Amniotic stem cell (primary cell): ENCODE data around the gene SBF2.
"Not testable (repeated sequence)": the region's sequence is repeated elsewhere in the genome, so short reads cannot be mapped to it uniquely, and the experiment has no call there.

Source experiments
- DNase-seq: peaks from one replicate; lab custom pipeline; 2025; lab: John Stamatoyannopoulos, UW

The SBF2 gene

DNA sequence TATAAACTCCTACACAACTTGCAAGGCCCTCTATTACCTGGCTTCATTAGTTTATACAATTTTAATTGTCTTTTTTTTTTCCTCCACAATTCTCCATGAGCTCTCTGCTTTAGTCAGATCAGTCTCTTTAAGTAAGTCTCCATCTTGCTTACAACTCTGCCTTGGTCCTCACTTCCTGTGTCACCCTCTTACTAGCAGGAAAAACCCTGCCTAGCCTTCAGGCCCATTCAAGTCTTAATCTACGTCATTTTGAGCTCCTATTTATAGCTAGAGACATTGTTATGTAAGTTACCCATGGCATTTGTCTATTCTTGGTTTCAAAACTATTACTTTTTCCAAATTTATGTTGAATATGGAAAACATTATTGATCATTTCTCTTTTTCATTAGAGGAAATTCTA lies 177.4 kb downstream of the SBF2 start:
- no peak for DNase-seq

DNA sequence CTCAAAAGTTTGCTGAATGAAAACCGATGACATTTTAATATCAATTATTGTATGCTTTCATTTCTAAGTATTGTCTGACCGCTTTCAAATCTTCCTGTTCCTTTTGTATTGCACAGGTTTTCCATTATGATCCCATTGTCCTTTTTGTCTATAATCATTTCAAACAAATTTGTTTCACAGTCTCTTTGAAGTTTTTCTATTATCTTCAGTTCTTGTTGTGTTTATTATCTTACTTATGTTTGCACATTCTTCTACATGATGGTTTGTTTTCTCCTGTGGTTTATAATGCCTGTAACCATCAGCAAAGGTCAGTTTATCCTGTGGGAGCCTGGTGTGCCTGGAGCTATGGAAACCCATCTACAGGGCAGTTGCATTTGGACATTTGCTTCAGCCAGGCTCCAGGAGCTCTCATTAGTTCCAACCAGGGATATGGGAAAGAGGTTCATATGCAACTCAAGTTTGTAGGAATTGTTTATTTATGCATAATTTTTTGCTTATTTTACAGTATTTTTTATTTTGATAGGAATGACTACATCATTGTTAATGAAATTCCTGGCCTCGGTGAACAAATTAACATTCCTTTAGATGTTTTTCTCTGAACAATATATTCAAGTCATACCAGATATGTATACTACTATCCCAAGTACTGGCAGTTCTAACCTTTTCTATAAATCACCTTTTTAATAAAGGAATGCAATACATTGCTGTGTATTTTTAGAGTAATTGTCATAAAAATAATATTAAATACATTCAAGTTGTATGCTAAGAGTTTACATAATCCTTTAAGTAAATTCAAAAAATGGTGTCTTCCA lies 179.2 kb downstream of the SBF2 start:
- DNase-seq: no peak

GRCh38 chr11:10113852-10114251 lies 180.2 kb downstream of the SBF2 start:
- no peak for DNase-seq

DNA sequence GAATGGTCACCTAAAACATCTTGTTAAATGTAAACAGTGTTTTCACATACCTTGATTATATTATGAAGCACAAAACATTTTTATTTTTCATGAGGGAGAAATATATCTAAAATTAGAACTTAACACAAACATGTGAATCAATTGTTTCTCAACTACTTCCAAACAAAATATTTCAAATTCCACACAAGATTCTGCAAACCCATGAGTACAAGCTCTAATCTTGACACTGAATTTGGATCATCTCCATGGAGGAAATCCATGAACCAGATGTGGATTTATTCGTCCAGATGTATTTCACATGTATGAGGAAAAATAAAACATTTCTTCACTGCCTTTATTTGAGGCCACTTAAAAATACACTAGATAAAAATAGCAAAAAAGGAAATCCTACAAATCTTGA lies 184.2 kb downstream of the SBF2 start:
- DNase-seq: no peak

- DNase-seq: no peak
Observed at GRCh38 chr11:10108915-10109680, 184.9 kb downstream of the SBF2 start.

GRCh38 chr11:10107497-10107896 lies 186.5 kb downstream of the SBF2 start:
- no peak for DNase-seq

DNA sequence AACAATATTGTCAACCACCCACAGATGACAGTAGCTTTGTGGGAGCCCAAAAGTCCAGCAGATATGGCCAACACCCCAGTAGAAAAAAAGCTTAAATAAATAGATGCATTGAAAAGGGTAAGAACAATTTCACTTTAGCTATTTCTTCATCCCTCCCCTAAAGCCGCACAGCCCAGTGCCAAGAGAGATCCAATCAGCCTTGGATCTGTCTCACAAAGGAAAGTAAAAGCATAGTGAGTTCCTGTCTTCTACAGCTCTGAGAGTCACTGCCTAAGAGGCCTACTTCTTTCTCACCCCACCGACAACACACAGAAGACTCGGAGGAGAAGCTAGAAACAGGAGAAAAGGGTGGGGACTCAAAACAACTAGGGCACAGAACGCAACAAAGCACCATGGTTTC lies 196.4 kb downstream of the SBF2 start:
- no peak for DNase-seq

DNA sequence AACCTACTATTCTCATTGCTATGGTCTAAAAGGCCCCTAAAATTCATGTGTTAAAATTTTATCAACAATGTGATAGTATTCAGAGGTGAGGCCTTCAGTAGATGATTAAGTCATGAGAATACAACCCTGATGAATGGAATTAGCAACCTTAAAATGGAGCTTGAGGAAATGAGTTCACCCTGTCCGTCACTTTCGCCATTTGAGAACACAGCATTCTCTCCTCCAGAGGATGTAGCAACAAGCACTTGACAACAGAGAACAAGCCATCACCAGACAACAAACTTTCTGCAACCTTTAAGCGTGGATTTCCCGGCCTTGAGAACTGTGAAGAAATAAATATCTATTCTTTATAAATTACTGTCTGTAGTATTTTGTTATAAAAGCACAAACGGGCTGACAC lies 197.0 kb downstream of the SBF2 start:
- DNase-seq: no peak

DNA sequence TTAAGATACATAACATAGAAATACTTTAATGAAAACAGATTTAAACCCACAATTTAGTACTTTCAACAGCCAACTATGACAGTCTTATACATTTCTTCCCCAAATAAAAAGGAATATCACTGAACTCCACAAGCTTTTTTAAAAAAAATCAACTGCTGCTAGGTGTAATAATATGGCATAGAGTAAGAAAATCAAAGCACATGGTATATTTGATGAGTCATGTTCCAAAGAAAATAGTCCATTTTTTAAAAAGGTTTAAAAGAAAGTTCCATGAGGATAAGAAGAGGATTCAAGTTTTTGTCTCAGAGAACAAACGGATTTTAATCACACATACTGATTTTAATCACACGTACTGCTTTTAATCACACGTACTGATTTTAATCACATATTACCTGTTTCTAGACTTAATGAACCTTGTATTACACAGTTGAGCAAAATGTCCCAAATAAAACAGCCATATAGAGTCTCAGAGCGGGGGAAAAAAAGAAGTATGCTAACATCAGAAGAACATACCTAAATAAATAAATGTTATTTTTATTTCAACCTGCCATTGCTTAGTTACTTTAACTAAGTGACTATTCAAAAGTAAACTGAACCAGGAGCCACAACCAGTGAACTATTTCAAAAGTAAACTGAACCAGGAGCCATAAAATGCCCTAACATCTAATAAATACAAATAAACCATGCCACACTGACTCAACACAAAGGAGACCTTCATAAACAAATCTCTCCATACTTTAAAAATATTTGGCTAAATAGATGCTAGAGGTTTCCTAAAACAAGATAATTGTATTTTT lies 198.4 kb downstream of the SBF2 start:
- DNase-seq: no peak

GRCh38 chr11:10092426-10092825 lies 201.6 kb downstream of the SBF2 start:
- DNase-seq: no peak

DNA sequence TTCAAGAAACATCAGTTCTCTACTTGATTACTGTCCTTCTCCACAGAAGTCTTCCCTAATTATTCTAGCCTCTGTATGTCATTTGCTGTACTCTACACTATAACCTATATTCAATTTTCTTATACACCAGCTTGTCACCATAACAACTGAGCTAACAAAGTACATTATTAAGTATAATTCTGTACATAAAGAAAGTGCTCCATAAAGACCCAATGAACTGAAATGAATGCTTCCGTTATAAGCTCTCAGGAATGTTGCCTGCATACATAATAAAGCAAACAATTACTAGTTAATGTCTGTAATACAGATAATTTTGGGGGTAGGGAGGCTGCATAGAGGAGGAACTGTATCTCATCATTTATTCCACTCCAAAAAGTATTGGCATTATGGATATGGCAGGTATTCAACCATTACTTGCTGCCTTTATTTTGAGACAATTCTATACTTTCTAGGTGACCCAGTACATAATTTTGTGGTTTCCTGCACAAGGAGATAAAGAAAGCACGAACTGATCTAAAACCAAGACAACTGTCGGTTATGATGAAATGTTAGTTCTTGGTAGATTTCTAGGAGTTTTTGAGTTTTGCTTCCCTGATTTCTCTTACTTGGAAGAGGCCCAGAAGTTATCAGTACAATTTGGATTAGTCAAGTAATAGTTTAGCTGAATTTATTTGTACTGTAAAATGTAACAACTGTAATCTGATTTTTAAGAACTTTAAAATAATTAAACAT lies 202.5 kb downstream of the SBF2 start:
- DNase-seq: no peak

DNA sequence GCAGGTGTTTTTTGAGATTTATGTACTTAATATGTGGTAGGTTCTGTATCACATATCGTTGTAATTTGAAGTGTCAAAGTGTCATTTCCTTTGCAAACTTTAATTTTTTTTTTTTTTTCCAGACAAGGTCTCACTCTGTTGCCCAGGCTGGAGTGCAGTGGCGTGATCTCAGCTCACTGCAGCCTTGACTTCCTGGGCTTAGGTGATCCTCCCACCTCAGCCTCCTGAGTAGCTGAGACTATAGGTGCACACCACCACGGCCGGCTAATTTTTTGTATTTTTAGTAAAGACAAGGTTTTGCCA lies 206.1 kb downstream of the SBF2 start:
- not testable (repeated sequence) for DNase-seq

- DNase-seq: no peak
Observed at GRCh38 chr11:10087186-10087922, 206.7 kb downstream of the SBF2 start.

- DNase-seq: no peak
Observed at GRCh38 chr11:10080138-10080537, 213.9 kb downstream of the SBF2 start.

- no peak for DNase-seq
Observed at GRCh38 chr11:10076458-10077141, 217.4 kb downstream of the SBF2 start.

- no peak for DNase-seq
Observed at GRCh38 chr11:10075141-10075540, 218.9 kb downstream of the SBF2 start.

DNA sequence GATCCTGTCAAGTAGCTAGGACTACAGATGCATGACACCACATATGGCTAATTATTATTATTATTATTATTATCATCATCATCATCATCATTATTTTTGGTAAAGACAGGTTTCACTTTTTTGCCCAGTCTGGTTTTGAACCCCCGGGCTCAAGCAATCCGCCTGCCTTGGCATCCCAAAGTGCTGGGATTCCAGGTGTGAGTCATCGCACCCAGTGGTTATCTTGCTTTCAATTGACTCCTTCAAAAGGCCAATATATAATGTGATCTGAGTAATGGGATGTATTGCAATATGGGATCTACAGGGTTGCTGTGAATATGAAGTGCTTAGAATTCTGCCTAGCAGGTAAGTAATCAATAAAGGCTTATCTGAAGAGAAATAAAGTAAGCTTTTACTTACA lies 221.2 kb downstream of the SBF2 start:
- DNase-seq: no peak

DNA sequence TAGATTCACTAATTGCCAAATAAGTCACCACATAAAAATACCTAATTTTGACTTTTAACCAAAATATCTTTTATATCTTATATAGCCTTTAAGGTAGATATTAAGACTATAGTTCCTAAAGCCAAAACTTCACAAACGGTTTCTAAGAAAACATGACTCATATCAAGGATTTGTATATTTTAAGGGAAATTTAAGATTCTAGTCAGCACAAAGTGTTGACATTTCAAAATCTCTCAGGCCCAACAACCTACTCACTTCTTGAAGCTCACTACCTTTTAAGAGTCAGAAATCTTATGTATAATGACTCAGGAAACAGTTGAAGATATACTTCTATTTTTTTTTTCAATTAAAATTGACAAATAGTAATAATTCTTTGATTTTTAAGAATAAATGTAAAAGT lies 221.9 kb downstream of the SBF2 start:
- DNase-seq: no peak

DNA sequence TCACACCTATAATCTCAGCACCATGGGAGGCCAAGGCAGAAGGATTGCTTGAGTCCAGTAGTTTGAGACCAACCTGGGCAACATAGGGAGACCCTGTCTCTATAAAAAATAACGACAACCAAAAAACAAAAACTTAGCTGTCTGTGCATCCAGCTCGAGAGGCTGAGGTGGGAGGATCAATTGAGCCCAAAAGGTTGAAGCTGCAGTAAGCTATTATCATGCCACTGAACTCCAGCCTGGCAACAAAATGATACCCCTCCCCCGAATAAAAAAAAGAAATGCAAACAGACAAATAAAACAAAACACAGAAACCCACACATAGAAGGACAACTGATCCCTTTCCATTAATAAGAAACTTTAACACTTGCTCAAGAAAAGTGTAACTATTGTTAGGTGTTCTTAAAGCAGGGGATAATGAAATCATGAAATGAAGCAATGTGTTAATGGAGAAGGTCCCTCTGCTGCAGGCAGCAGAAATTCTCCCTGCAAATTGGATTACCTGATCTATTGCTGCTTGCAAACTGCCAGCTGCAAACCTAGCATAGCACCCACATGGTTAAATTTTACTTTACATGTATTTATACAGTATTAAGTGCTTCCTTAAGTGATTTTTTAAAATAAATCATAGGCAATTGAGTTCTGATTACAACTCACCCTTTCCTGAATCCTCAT lies 226.3 kb downstream of the SBF2 start:
- DNase-seq: no peak

GRCh38 chr11:10066441-10066840 lies 227.6 kb downstream of the SBF2 start:
- no peak for DNase-seq
